GM12873 (cell line): ENCODE measurements around the gene DSCAML1.

Source experiments
- TF ChIP-seq, protein P1 (sequence below): IDR thresholded peaks from 2 replicates; pipeline ENCODE4 v1.5.1; 2012; ENCODE audit warnings: low read depth, mild to moderate bottlenecking, moderate library complexity, low read length, control low read depth; ENCODE audit not compliant: insufficient read depth; ENCODE audit errors: missing control alignments

The DSCAML1 gene

DNA sequence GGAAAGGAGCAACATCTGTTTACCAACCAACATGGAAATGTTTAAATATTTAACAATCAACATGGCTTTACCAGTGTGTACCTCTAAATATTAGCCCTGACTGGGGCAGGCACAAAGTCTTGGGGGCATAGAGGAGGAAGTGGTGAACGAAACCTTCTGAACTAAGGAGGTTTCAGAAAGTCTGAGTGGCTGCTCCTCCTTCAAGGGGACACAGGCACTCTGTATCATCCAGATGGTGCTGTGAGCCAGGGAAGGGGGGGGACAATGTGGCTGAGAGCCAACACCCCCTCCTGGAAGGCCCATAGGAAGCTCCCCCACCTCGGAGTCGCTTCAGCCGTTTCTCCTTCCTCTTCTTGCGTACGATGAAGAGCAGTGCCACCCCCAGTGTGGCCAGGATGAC, 361.7 kb downstream of the DSCAML1 start:
- TF ChIP-seq, protein P1, sequence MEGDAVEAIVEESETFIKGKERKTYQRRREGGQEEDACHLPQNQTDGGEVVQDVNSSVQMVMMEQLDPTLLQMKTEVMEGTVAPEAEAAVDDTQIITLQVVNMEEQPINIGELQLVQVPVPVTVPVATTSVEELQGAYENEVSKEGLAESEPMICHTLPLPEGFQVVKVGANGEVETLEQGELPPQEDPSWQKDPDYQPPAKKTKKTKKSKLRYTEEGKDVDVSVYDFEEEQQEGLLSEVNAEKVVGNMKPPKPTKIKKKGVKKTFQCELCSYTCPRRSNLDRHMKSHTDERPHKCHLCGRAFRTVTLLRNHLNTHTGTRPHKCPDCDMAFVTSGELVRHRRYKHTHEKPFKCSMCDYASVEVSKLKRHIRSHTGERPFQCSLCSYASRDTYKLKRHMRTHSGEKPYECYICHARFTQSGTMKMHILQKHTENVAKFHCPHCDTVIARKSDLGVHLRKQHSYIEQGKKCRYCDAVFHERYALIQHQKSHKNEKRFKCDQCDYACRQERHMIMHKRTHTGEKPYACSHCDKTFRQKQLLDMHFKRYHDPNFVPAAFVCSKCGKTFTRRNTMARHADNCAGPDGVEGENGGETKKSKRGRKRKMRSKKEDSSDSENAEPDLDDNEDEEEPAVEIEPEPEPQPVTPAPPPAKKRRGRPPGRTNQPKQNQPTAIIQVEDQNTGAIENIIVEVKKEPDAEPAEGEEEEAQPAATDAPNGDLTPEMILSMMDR = no peak

- TF ChIP-seq, protein P1 = no peak
These were observed 362.5 kb downstream of the DSCAML1 start for GRCh38 chr11:117434481-117434880.

DNA sequence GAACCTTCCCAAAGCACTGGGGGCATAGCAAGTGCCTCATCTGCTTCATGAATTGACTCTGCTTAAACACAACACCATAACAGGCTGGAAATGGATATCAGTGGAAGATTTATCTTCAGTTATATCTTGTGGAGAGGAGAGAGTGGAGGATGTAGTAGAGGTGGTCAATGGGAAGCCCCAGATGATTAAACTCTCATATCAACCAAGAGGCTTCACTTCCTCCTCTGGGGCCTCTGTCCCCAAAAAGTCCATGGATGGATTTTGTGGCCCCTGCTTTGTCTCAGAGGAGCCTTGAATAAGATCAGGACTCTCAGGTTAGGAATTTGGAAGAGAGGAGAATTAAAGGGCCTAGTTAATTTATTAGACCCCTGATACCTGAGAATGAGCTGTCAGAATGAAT, 363.3 kb downstream of the DSCAML1 start:
- TF ChIP-seq, protein P1 = no peak

DNA sequence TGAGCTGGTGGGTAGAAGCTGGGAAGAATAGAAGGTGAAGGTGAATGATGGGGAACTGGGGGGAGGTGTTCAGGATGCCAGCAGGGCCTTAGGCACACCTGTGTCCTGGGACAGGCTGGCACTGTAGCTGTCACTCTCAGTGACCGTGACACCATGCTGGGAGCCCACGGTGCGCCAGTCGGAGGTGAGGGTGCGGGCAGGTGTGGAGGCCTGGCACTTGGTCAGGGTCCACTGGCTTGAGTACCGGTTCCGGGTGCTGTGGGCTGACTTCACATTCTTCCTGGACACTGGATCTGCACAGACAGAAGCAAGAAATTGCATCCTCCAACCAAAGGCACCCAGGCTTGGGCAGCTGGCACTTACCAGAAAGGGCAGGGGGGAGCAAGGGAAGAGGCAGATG, 365.6 kb downstream of the DSCAML1 start:
- TF ChIP-seq, protein P1 = no peak

DNA sequence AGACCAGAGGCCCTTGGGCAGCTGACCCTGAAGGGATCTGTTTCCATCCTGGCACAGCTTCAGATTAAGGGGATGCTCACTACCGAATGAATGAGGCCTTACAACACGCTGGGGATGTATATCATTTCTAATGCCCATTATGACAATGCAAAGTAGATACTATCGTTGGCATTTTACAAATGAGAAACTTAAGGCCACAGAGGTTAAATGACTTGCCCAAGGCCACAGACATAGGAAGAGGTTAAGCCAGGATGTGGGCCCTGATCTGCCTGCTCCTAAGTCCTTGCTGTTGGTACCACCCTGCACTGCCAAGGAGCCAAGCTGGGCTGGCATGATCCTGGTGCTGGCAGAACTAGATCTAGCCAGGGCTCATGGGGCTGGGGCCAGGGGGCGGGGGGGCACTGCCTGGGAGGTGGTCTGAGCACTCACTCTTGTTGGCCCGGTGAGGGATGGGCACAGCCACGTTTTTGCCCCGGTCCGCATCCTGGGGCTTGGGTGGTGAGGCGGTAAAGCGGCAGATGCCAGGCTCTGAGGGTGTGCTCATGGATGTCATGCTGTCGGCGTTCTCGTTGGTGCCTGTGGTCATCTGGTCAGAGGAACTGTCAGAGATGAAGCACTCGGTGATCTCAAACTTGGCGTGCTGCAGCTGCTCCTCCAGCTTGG, 366.6 kb downstream of the DSCAML1 start:
- TF ChIP-seq, protein P1 = no peak

GRCh38 chr11:117428856-117429229, 368.2 kb downstream of the DSCAML1 start:
- TF ChIP-seq, protein P1 = peak; percentile 6

GRCh38 chr11:117428186-117428855, 368.7 kb downstream of the DSCAML1 start:
- TF ChIP-seq, protein P1 = no peak
